SU-DHL-6 (cell line): Measurements from ENCODE around the gene ANKRD44.

Experiments used
- EZH2phosphoT487 ChIP-seq: fragments of 200-600 bp; sonication (generic), shearing (Covaris generic); conservative IDR thresholded peaks from 2 replicates; pipeline ENCODE4 v1.6.1; 2018; ENCODE audit warnings: mild to moderate bottlenecking, antibody characterized with exemption, low read length, moderate library complexity, mixed read lengths
- TF ChIP-seq, protein P1 (sequence below): fragments of 200-600 bp; sonication (generic); IDR thresholded peaks from one replicate; pipeline ENCODE4 v1.5.1; 2017; ENCODE audit warnings: antibody characterized with exemption, mild to moderate bottlenecking, low read length, moderate library complexity; ENCODE audit not compliant: insufficient read depth, poor library complexity, severe bottlenecking

DNA sequence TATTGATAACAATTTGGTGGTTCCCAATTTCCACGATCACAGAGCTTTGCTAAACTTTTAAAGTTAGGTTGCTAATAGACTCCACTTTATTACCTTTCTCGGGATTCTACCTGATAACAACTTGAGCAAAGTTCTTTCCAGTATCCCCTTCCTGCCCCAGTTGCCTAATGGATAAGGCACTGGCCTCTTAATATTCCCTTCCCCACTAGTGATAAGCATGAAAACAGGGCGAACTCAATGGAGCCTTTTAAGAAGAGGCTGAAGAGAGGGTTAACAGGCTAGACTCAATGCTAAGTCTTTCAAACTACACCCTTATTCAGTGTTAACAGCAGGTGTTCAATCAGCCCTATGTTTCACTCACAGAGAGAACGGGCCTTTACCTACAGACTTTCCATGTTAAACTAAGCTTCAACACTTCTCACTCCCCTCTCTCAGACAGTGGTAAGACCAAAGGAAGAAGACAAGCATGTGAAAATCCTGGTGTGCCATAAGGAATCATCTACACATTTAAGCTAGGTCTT is 75.8 kb downstream of the ANKRD44 start:
- TF ChIP-seq, protein P1, sequence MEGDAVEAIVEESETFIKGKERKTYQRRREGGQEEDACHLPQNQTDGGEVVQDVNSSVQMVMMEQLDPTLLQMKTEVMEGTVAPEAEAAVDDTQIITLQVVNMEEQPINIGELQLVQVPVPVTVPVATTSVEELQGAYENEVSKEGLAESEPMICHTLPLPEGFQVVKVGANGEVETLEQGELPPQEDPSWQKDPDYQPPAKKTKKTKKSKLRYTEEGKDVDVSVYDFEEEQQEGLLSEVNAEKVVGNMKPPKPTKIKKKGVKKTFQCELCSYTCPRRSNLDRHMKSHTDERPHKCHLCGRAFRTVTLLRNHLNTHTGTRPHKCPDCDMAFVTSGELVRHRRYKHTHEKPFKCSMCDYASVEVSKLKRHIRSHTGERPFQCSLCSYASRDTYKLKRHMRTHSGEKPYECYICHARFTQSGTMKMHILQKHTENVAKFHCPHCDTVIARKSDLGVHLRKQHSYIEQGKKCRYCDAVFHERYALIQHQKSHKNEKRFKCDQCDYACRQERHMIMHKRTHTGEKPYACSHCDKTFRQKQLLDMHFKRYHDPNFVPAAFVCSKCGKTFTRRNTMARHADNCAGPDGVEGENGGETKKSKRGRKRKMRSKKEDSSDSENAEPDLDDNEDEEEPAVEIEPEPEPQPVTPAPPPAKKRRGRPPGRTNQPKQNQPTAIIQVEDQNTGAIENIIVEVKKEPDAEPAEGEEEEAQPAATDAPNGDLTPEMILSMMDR, result no peak
- TF ChIP-seq EZH2phosphoT487, result no peak
